ENCODE data around the gene ACSS2. TPM values are rescaled to one million over a fixed set of nuclear protein-coding genes. Genes with fewer than 3 reads are reported as not detected.
A peak's percentile ranks its signal among the peaks of the same experiment; 100 is the strongest.

The ACSS2 gene
- total RNA-seq, 1 donor: 101 TPM

- peak; percentile 79 for DNase-seq (ENCODE audit: low read depth)
- TF ChIP-seq CTCF (IDR thresholded peaks at IDR 0.05; ENCODE audit: insufficient read depth, low read depth, low read length): no peak
- no peak overlapping the region for H3K4me3 ChIP-seq (ENCODE audit: low read depth, low read length)
These were observed 46.4 kb downstream of the ACSS2 start for GRCh38 chr20:34922654-34923381.

GRCh38 chr20:34923414-34923813 is 47.0 kb downstream of the ACSS2 start:
- TF ChIP-seq CTCF (IDR thresholded peaks at IDR 0.05; ENCODE audit: insufficient read depth, low read depth, low read length): no peak
- DNase-seq (ENCODE audit: low read depth): no peak
- no peak overlapping the region for H3K4me3 ChIP-seq (ENCODE audit: low read depth, low read length)

GRCh38 chr20:34925341-34925740 is 48.9 kb downstream of the ACSS2 start:
- H3K4me3 ChIP-seq (ENCODE audit: low read depth, low read length): no peak overlapping the region
- TF ChIP-seq CTCF (IDR thresholded peaks at IDR 0.05; ENCODE audit: insufficient read depth, low read depth, low read length): no peak
- no peak for DNase-seq (ENCODE audit: low read depth)

GRCh38 chr20:34925981-34926380 is 49.6 kb downstream of the ACSS2 start:
- no peak for TF ChIP-seq CTCF (IDR thresholded peaks at IDR 0.05; ENCODE audit: insufficient read depth, low read depth, low read length)
- DNase-seq (ENCODE audit: low read depth): no peak
- H3K4me3 ChIP-seq (ENCODE audit: low read depth, low read length): no peak overlapping the region

- TF ChIP-seq CTCF (IDR thresholded peaks at IDR 0.05; ENCODE audit: insufficient read depth, low read depth, low read length): no peak
- no peak for DNase-seq (ENCODE audit: low read depth)
- H3K4me3 ChIP-seq (ENCODE audit: low read depth, low read length): no peak overlapping the region
These were observed 50.2 kb downstream of the ACSS2 start for GRCh38 chr20:34926581-34926980.

GRCh38 chr20:34927736-34928135 is 51.3 kb downstream of the ACSS2 start:
- peak; percentile 36 for DNase-seq (ENCODE audit: low read depth)
- TF ChIP-seq CTCF (IDR thresholded peaks at IDR 0.05; ENCODE audit: insufficient read depth, low read depth, low read length): no peak
- H3K4me3 ChIP-seq (ENCODE audit: low read depth, low read length): no peak overlapping the region

GRCh38 chr20:34928411-34928810 is 52.0 kb downstream of the ACSS2 start:
- no peak for DNase-seq (ENCODE audit: low read depth)
- H3K4me3 ChIP-seq (ENCODE audit: low read depth, low read length): no peak overlapping the region
- no peak for TF ChIP-seq CTCF (IDR thresholded peaks at IDR 0.05; ENCODE audit: insufficient read depth, low read depth, low read length)

Measured in fibroblast of villous mesenchyme (primary cell).